Measurements from ENCODE around the gene FIBCD1.

DNA sequence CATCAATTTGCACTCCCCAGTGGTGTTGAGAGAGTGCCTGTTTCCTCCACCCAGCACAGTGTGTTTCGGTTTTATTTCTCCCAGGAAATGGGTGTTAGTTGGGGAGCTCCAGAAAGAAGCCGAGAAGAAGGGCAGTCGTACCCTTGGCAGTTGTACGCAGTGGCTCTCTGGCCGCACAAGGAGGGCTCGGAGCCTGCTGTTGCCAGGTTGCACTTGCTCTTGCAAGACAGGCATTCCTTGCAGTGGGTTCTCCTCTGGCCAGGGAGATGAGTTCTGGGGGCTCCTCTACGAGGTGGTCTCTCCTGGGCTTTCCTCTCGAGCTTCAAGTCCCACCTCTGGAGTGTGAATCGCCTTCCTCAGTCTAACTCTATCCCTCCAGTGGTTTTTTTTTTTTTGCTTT, 71.5 kb downstream of the FIBCD1 start:
- TF ChIP-seq, protein P1, sequence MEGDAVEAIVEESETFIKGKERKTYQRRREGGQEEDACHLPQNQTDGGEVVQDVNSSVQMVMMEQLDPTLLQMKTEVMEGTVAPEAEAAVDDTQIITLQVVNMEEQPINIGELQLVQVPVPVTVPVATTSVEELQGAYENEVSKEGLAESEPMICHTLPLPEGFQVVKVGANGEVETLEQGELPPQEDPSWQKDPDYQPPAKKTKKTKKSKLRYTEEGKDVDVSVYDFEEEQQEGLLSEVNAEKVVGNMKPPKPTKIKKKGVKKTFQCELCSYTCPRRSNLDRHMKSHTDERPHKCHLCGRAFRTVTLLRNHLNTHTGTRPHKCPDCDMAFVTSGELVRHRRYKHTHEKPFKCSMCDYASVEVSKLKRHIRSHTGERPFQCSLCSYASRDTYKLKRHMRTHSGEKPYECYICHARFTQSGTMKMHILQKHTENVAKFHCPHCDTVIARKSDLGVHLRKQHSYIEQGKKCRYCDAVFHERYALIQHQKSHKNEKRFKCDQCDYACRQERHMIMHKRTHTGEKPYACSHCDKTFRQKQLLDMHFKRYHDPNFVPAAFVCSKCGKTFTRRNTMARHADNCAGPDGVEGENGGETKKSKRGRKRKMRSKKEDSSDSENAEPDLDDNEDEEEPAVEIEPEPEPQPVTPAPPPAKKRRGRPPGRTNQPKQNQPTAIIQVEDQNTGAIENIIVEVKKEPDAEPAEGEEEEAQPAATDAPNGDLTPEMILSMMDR (IDR thresholded peaks at IDR 0.05; ENCODE audit: insufficient read depth, low read length): no peak
- no peak for TF ChIP-seq POLR2AphosphoS5 (IDR thresholded peaks at IDR 0.05; ENCODE audit: low read depth)
- TF ChIP-seq, protein P2, sequence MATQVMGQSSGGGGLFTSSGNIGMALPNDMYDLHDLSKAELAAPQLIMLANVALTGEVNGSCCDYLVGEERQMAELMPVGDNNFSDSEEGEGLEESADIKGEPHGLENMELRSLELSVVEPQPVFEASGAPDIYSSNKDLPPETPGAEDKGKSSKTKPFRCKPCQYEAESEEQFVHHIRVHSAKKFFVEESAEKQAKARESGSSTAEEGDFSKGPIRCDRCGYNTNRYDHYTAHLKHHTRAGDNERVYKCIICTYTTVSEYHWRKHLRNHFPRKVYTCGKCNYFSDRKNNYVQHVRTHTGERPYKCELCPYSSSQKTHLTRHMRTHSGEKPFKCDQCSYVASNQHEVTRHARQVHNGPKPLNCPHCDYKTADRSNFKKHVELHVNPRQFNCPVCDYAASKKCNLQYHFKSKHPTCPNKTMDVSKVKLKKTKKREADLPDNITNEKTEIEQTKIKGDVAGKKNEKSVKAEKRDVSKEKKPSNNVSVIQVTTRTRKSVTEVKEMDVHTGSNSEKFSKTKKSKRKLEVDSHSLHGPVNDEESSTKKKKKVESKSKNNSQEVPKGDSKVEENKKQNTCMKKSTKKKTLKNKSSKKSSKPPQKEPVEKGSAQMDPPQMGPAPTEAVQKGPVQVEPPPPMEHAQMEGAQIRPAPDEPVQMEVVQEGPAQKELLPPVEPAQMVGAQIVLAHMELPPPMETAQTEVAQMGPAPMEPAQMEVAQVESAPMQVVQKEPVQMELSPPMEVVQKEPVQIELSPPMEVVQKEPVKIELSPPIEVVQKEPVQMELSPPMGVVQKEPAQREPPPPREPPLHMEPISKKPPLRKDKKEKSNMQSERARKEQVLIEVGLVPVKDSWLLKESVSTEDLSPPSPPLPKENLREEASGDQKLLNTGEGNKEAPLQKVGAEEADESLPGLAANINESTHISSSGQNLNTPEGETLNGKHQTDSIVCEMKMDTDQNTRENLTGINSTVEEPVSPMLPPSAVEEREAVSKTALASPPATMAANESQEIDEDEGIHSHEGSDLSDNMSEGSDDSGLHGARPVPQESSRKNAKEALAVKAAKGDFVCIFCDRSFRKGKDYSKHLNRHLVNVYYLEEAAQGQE (IDR thresholded peaks at IDR 0.05; ENCODE audit: insufficient replicate concordance, low read depth): no peak
- TF ChIP-seq GABPA (IDR thresholded peaks at IDR 0.05; ENCODE audit: low read depth): no peak
- no peak for TF ChIP-seq SPI1 (IDR thresholded peaks at IDR 0.05; ENCODE audit: borderline replicate concordance, low read depth)
